Cardiac fibroblast (primary cell): ENCODE measurements around the gene LSM3.

Experiments used
- DNase-seq, 2 donors: peaks; one replicate each; pipeline versions ENCODE4 v3.0.0 to v3.0.0-alpha.2; 2010; ENCODE audit warnings: low read depth in 2 of 2
- H3K4me3 ChIP-seq, 2 donors: replicated peaks in 1 of 2; 1 replicate in 1 of 2; 2 replicates in 1 of 2; pipeline ENCODE4 v1.5.1; 2011; ENCODE audit warnings: low read depth in 2 of 2, low read length in 2 of 2, mild to moderate bottlenecking in 2 of 2, moderate library complexity in 1 of 2
- TF ChIP-seq, protein P1 (sequence below): IDR thresholded peaks from one replicate; pipeline ENCODE4 v1.5.1; 2011; ENCODE audit warnings: low read depth, mild to moderate bottlenecking, low read length, inconsistent platforms

Gene LSM3

DNA sequence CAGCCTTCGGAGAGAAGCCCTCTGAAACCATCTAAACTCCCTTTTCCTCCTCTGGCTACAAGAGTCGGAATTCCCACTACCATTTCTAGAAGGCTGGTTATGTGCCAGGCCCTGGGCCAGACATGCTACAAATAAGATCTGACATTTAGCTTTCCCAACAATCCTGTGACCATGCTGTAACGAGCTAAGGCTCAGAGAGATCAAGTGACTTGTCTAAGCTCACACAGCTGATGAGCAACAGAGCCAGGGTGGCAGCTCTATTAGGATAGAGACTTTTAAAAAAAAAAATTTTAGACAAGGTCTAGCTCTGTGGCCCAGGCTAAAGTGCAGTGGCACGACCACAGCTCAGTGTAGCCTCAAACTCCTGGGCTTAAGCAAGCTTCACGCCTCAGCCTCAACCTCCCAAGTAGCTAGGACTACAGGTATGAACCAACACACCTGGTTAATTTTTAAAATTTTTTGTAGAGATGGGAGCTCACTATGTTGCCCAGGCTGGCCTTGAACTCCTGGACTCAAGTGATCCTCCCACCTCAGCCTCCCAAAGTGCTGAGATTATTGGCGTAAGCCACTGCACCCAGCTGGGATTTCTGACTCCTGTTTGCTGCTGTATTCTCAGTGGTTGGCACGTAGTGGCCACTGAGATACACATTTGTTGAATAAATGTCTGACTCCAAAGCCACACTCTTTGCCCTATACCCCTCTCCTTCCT, 34.6 kb downstream of the LSM3 start:
- TF ChIP-seq, protein P1, sequence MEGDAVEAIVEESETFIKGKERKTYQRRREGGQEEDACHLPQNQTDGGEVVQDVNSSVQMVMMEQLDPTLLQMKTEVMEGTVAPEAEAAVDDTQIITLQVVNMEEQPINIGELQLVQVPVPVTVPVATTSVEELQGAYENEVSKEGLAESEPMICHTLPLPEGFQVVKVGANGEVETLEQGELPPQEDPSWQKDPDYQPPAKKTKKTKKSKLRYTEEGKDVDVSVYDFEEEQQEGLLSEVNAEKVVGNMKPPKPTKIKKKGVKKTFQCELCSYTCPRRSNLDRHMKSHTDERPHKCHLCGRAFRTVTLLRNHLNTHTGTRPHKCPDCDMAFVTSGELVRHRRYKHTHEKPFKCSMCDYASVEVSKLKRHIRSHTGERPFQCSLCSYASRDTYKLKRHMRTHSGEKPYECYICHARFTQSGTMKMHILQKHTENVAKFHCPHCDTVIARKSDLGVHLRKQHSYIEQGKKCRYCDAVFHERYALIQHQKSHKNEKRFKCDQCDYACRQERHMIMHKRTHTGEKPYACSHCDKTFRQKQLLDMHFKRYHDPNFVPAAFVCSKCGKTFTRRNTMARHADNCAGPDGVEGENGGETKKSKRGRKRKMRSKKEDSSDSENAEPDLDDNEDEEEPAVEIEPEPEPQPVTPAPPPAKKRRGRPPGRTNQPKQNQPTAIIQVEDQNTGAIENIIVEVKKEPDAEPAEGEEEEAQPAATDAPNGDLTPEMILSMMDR: no peak

DNA sequence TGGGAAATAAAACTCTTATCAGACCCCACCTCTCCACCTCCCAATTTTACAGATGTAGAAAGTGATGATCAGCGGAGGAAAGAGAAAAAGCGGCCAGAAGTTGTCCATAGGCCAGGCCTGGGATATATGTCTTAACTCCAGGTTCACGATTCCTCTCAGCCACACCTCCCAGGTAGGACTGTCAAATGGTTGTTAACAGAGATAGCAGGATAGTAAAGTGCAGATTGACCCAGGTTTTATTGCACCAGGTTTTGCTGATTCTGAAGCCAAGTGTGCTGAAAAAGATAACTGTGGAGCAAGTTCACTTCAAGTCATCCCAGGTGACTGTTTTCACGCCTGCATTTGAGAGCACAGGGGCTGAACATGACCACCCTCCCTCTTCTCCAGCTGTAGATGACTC, 36.1 kb downstream of the LSM3 start:
- DNase-seq: no peak
- TF ChIP-seq, protein P1: no peak

More for the DNA sequence above, 34.6 kb downstream of the LSM3 start:
- H3K4me3 ChIP-seq: no peak overlapping the region
- DNase-seq: no peak

DNA sequence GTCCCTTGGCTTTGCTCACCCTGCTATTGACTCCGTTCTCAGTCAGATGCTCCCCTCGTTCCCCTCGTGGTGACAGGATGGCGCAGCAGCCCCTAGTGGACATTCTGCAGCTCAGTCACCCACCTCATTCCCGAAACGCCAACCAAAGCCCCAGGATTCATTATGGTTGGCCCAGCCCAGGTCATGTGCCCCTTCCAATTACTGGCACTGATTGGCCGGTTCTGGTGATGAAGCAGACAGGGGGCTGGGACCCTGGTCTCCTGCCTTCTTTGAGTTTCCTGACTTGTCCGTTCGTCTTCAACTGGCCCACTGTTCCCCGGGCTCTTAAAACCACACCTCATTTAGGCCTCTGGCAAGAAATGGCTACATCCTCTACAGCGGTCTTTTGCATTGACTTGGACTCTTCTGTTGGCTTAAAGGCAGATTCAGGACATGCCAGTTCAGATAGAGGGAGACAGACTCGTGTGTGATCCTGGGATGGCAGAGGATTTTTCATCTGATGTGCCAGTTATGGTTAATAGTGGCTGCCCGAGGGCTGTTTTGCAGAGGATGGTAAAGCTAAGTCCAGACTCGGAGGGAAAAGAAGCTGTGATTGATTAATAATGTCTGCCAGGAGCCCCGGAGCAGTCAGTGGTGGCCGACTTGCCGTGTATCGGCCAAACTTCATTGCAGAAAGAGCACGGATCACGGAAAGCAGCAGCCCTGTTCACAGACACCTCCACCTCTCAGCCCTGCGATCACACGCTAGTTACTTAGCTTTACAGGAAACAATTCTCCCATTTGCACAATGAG, 37.8 kb downstream of the LSM3 start:
- DNase-seq: peak; percentile 26 to 71
- TF ChIP-seq, protein P1: peak; percentile 57
- H3K4me3 ChIP-seq: peak overlapping the region in 1 of 2 donors; percentile 11

More for the DNA sequence above, 36.1 kb downstream of the LSM3 start:
- H3K4me3 ChIP-seq: no peak overlapping the region

DNA sequence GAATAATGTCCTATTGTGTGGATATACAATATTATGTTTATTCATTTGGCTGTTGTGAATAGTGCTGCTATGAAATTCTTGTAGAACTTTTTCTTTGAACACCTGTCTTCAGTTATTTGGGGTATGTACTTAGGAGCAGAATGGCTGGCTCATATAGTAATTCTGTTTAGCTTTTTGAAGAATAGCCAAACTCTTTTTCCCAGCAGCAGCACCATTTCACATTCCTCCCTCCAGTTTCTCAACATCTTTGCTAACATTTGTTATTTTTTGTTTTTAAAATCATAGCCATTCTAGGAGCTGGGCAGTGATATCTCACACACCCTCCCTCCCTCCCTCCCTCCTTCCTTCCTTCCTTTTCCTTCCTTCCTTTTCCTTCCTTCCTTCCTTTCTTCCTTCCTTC, 39.7 kb downstream of the LSM3 start:
- DNase-seq: no peak
- H3K4me3 ChIP-seq: no peak overlapping the region
- TF ChIP-seq, protein P1: no peak

DNA sequence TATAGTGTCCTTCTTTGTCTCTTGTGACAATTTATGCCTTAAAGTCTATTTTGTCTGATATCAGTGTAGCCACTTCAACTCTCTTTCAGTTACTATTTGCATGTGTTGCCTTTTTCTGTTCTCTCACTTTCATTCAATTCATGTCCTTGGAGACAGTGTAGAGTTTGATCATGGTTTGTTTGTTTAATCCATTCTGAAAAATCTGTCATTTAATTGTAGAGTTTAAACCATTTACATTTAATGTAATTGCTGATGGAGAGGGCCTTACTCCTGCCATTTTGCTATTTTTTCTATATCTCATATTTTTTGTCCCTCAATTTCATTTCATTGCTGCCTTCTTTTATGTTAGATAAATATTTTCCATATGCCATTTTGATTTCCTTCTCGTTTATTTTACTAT, 42.3 kb downstream of the LSM3 start:
- TF ChIP-seq, protein P1: no peak
- no peak overlapping the region for H3K4me3 ChIP-seq
- DNase-seq: no peak

DNA sequence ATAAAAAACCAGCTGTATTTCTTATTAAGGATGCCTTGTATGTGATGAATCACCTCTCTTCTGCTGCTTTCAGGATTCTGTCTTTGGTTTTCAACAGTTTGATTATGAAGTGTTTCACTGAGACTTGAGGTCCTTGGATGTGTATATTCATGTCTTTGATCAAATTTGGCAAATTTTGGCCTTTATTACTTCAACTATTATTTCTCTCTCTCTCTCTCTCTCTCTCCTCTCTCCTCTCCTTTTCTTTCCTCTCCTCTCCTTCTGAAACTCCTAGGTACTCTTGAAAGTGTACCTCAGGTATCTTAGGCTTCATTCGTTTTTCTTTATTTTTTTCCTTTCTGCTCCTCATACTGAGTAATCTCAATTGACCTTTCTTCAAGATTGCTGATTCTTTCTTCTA, 43.3 kb downstream of the LSM3 start:
- no peak overlapping the region for H3K4me3 ChIP-seq
- TF ChIP-seq, protein P1: no peak
- no peak for DNase-seq
